Uterus (tissue), 4 donors: ENCODE data around the gene SORT1. TPM values are rescaled to one million over a fixed set of nuclear protein-coding genes. Genes with fewer than 3 reads are reported as not detected.

Experiments used
- DNase-seq, 2 donors: peaks; one replicate each; pipeline ENCODE4 v3.0.0-alpha.2; 2019 to 2020
- H3K27ac ChIP-seq, 2 donors: fragments of 200-600 bp; sonication (generic); 1 replicate in 1 of 2; 2 replicates in 1 of 2; pipeline ENCODE4 v1.5.1; 2016 to 2018
- H3K27me3 ChIP-seq, 2 donors: fragments of 200-600 bp; sonication (generic); one replicate each; pipeline ENCODE4 v1.5.1; 2018 to 2019; ENCODE audit warnings: control low read depth in 1 of 2
- H3K36me3 ChIP-seq, 2 donors: fragments of 200-600 bp; sonication (generic); one replicate each; pipeline ENCODE4 v1.5.1; 2019; ENCODE audit warnings: control low read depth in 1 of 2
- H3K4me1 ChIP-seq, 2 donors: fragments of 200-600 bp; sonication (generic); one replicate each; pipeline ENCODE4 v1.5.1; 2018 to 2019; ENCODE audit warnings: control low read depth in 1 of 2
- H3K4me3 ChIP-seq, 2 donors: fragments of 200-600 bp; sonication (generic); 1 replicate in 1 of 2; 2 replicates in 1 of 2; pipeline ENCODE4 v1.5.1; 2018 to 2019; ENCODE audit warnings: mild to moderate bottlenecking in 1 of 2
- H3K9me3 ChIP-seq, 2 donors: fragments of 200-600 bp; sonication (generic); one replicate each; pipeline ENCODE4 v1.5.1; 2019; ENCODE audit warnings: control low read depth in 1 of 2
- POLR2A ChIP-seq, 2 donors: fragments of 450-650 bp; IDR thresholded peaks; one replicate each; pipeline ENCODE4 v1.6.1; 2016; ENCODE audit warnings: antibody characterized with exemption in 2 of 2, mild to moderate bottlenecking in 1 of 2, moderate library complexity in 1 of 2
- intact Hi-C: fragments of 100-400 bp; cut with DNase I; formaldehyde crosslinking; loops from one replicate; pipeline ENCODE4 v1.15.1; 2023; ENCODE audit warnings: low total_unique reads
- total RNA-seq, 4 donors: library from RNA; depleted of rRNA in 3 of 4; stranded (reverse); fragments of >200 nt in 3 of 4; gene quantifications; one replicate each; pipeline versions ENCODE4 v1.1.0 to v1.2.4, GENCODE V29; 2014 to 2023
- TF ChIP-seq, protein P1 (sequence below), 4 experiments: fragments of 200-600 bp in 2 of 4; fragments of 450-650 bp in 2 of 4; sonication (generic) in 2 of 4; IDR thresholded peaks; one replicate each; pipeline ENCODE4 v1.5.1; 2016 to 2019; ENCODE audit warnings: antibody characterized with exemption in 4 of 4, mild to moderate bottlenecking in 2 of 4, moderate library complexity in 1 of 4
- donor health status: DM: yes; HTN: yes; CAD: no.

Gene SORT1
- total RNA-seq, 4 donors from 2014 or later, result 20.2 to 43.4 (median 27.9) TPM

DNA sequence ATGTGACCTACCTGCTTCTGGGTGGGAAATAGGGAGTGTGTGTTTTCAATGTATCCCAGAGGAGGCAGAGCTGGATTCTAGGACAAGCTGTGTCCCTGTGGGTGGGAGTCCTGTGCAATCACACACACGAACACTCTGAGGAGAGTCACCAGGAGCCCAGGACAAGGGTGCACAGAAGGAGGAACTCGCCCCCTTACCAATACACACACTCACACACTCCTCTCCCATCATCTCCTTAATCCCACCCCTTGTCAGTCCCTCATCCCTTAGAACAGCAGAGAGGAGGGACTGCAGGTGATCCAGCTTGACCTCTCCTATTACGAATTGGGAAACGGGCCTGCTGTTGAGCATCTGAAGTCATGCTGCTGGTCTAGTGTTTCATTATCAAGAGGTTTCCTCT, 82.4 kb downstream of the SORT1 start:
- DNase-seq, result no peak
- no peaks in the 10 kb centered on the region for H3K4me1 ChIP-seq
- no peaks in the 10 kb centered on the region for H3K36me3 ChIP-seq
- intact Hi-C loops, result no loop called here
- no peak overlapping the region for H3K4me3 ChIP-seq
- H3K9me3 ChIP-seq, result no peaks in the 10 kb centered on the region
- H3K27me3 ChIP-seq, result no peaks in the 10 kb centered on the region
- no peak overlapping the region for H3K27ac ChIP-seq
- TF ChIP-seq, protein P1, sequence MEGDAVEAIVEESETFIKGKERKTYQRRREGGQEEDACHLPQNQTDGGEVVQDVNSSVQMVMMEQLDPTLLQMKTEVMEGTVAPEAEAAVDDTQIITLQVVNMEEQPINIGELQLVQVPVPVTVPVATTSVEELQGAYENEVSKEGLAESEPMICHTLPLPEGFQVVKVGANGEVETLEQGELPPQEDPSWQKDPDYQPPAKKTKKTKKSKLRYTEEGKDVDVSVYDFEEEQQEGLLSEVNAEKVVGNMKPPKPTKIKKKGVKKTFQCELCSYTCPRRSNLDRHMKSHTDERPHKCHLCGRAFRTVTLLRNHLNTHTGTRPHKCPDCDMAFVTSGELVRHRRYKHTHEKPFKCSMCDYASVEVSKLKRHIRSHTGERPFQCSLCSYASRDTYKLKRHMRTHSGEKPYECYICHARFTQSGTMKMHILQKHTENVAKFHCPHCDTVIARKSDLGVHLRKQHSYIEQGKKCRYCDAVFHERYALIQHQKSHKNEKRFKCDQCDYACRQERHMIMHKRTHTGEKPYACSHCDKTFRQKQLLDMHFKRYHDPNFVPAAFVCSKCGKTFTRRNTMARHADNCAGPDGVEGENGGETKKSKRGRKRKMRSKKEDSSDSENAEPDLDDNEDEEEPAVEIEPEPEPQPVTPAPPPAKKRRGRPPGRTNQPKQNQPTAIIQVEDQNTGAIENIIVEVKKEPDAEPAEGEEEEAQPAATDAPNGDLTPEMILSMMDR (IDR thresholded peaks at IDR 0.05), result no peak
- TF ChIP-seq POLR2A (IDR thresholded peaks at IDR 0.05), result no peak

DNA sequence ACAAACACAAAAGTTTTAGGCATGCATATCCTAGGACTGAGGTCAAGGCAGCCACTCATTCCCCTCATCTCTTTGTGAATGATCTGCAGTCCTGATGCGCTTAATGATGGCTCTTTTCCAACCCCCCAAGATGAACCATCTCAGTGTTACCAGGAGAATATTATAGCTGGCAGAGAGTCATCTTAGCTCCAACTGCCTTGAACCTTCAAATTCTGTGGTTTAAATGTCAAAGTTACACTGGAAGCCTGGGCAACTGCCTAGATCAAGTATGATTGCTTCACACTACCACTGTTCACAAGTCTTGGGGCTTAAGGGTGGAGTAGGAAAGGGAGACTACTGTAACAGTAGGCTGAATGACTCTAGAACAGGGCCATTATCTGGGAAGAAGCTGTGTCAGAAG, 82.9 kb downstream of the SORT1 start:
- Histone ChIP-seq H3K27ac (no peak overlapping the region), H3K27me3 (no peaks in the 10 kb centered on the region), H3K36me3 (no peaks in the 10 kb centered on the region), H3K4me1 (no peaks in the 10 kb centered on the region), H3K9me3 (no peaks in the 10 kb centered on the region), H3K4me3 (no peak overlapping the region)
- intact Hi-C loops, result no loop called here
- TF ChIP-seq POLR2A (IDR thresholded peaks at IDR 0.05), result no peak
- TF ChIP-seq, protein P1 (IDR thresholded peaks at IDR 0.05), result no peak
- no peak for DNase-seq

DNA sequence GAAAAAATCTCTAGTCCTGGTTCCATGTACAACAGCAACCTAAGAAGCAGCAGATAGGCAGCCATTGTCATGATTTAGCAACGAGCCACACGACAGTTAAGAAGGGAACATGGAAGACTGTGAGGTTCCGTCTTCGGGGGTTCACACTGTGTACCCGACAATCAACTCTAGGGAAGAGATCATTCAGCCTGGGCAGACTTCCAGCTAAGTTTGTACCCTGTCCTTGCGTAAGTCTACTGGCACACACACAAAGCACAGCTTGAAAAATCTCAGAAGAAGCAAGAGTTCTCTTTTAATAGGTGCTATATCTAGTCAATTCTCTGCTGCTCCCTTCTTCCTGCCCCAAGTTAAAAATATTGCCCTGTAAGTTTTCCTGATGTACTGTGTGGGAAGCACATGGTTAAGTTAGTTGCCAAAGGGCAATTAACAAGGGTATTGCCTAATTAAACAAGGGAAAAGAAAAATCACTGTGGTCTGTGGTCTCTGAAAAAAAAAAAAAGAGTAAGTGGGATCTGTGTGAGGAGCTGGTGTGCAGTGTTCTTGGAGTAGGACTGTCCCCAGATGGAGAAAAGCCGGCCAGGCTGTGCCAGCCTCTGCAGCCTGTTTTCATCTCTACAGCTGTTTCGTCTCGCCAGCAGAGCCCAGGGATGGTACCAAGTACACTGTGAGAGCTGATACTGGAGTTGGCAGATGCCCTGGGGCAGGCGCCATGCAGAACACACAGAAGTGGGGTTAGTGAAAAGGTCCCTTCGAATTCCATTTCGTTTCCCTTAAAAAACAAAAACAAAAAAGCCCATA, 84.5 kb downstream of the SORT1 start:
- Histone ChIP-seq H3K9me3 (no peaks in the 10 kb centered on the region), H3K4me3 (no peak overlapping the region), H3K36me3 (no peaks in the 10 kb centered on the region), H3K4me1 (no peaks in the 10 kb centered on the region), H3K27me3 (no peaks in the 10 kb centered on the region), H3K27ac (no peak overlapping the region)
- TF ChIP-seq, protein P1 (IDR thresholded peaks at IDR 0.05), result no peak
- no peak for DNase-seq
- intact Hi-C loops, result no loop called here

DNA sequence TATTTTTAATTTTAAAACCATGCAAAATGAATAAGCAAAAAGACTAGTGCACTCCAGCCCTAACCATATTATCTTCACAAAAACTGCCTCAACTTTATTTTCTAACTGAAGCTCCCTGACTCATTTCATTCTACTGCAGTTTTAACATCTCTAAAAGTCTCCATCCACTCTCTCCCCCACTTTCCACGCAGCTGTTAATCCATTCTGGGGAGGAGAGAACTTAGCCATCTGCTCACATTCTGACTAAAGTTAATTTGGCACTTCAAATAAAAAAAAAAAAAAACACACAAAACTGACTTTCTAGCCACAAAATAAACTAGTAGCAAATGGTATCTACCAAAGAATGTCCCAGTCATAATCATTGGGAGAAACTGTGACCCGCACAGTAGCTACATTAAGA, 85.5 kb downstream of the SORT1 start:
- no peaks in the 10 kb centered on the region for H3K27me3 ChIP-seq
- TF ChIP-seq, protein P1 (IDR thresholded peaks at IDR 0.05), result no peak
- no peak for TF ChIP-seq POLR2A (IDR thresholded peaks at IDR 0.05)
- H3K4me1 ChIP-seq, result no peaks in the 10 kb centered on the region
- no peaks in the 10 kb centered on the region for H3K36me3 ChIP-seq
- H3K27ac ChIP-seq, result no peak overlapping the region
- H3K4me3 ChIP-seq, result no peak overlapping the region
- intact Hi-C loops, result no loop called here
- no peak for DNase-seq
- H3K9me3 ChIP-seq, result no peaks in the 10 kb centered on the region

DNA sequence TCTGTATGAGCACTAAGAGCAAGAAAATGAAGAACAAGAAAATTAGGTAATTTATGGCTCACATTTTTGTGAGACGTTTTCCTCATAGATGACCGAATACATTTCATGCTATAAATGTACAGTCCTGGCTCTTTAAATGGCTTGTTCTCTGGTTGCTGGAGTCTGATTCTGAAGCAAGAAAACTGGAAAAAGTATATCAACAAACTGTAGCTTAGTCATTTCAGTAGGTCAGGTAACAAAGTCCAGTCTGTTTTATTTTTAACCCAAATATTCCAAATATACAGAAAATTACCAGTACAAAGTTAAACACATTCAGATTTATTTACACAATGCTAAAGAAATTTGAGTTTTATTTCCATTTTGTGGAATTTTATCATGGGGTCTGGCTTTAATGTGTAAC, 88.4 kb downstream of the SORT1 start:
- H3K27me3 ChIP-seq, result no peaks in the 10 kb centered on the region
- H3K27ac ChIP-seq, result no peak overlapping the region
- TF ChIP-seq POLR2A (IDR thresholded peaks at IDR 0.05), result no peak
- TF ChIP-seq, protein P1 (IDR thresholded peaks at IDR 0.05), result no peak
- H3K4me3 ChIP-seq, result no peak overlapping the region
- DNase-seq, result no peak
- no peaks in the 10 kb centered on the region for H3K36me3 ChIP-seq
- H3K4me1 ChIP-seq, result no peaks in the 10 kb centered on the region
- intact Hi-C loops, result no loop called here
- no peaks in the 10 kb centered on the region for H3K9me3 ChIP-seq
